K562 (cell line): ENCODE results near the gene CUX1. TPM values are rescaled to one million over a fixed set of nuclear protein-coding genes. Genes with fewer than 3 reads are reported as not detected.

ENCODE experiments used
- ATAC-seq: fragments of 200-7000 bp; cut with Tn5 transposase; 3 replicates; pipeline ENCODE4 v1.9.1; 2020; ENCODE audit warnings: moderate library complexity
- BruUV-seq: library from RNA; stranded (reverse); fragments of 400-500 nt; replicated peaks from 2 replicates; lab custom pipeline; 2021; lab: Mats Ljungman, UMichigan
- CTCF ChIA-PET: fragments of 300-600 bp; formaldehyde crosslinking; extraction: SDS; loops from one replicate; lab custom pipeline; 2021; ENCODE audit warnings: low intra/inter-chr PET ratio; lab: Yijun Ruan, JAX
- POLR2A ChIA-PET: fragments of 300-600, 350-650 bp; sonication (Branson Sonifier 250); formaldehyde crosslinking; extraction: SDS; loops from one replicate; lab custom pipeline; 2021; ENCODE audit warnings: antibody characterized with exemption, inconsistent platforms; lab: Yijun Ruan, JAX
- DNase-seq, 4 experiments: peaks; one replicate each; pipeline versions ENCODE4 v3.0.0 to v3.0.0-alpha.2; 2011 to 2018; ENCODE audit warnings: low spot score in 3 of 4, mixed read lengths in 3 of 4; ENCODE audit errors: extremely low read depth in 1 of 4
- FAIRE-seq: peaks from 2 replicates; lab custom pipeline; 2011; peaks lifted over from hg19 to GRCh38; lab: Jason Lieb, UNC
- H2AFZ ChIP-seq: 2 replicates; pipeline ENCODE4 v1.6.0; 2011; ENCODE audit warnings: low read depth, low read length, control low read depth, inconsistent platforms
- H3K27ac ChIP-seq: fragments of 200-600 bp; 3 replicates; pipeline ENCODE4 v1.8.0; 2011; ENCODE audit warnings: low read depth, mild to moderate bottlenecking, control low read depth, inconsistent platforms, low read length, moderate library complexity, mixed read lengths; ENCODE audit errors: extremely low read depth
- H3K27me3 ChIP-seq, 2 experiments: fragments of 300-600 bp in 1 of 2; 2 replicates in 1 of 2; 3 replicates in 1 of 2; pipeline versions ENCODE4 v1.6.0 to v1.8.0; 2011; ENCODE audit warnings: inconsistent platforms in 2 of 2, low read length in 2 of 2, mild to moderate bottlenecking in 1 of 2, mixed read lengths in 1 of 2, moderate library complexity in 1 of 2; ENCODE audit not compliant: control insufficient read depth in 2 of 2, insufficient read depth in 2 of 2
- H3K36me3 ChIP-seq: fragments of 300-600 bp; 3 replicates; pipeline ENCODE4 v1.8.0; 2011; ENCODE audit warnings: mild to moderate bottlenecking, low read length, inconsistent platforms; ENCODE audit not compliant: control insufficient read depth, insufficient read depth
- H3K4me1 ChIP-seq, 2 experiments: fragments of 200-600 bp in 1 of 2; replicated peaks in 1 of 2; 2 replicates in 1 of 2; 3 replicates in 1 of 2; pipeline versions ENCODE4 v1.5.1 to v1.8.0; 2011; ENCODE audit warnings: inconsistent platforms in 2 of 2, low read length in 2 of 2, mild to moderate bottlenecking in 1 of 2, mixed read lengths in 1 of 2, moderate library complexity in 1 of 2; ENCODE audit not compliant: control insufficient read depth in 2 of 2, insufficient read depth in 2 of 2
- H3K4me2 ChIP-seq: 2 replicates; pipeline ENCODE4 v1.6.1; 2011; ENCODE audit warnings: low read length, control low read depth, inconsistent platforms, mixed read lengths; ENCODE audit not compliant: insufficient read depth
- H3K4me3 ChIP-seq: fragments of 200-600 bp; sonication (generic), shearing (Covaris generic); 2 replicates; pipeline ENCODE4 v1.5.1; 2016; ENCODE audit warnings: control low read depth, inconsistent platforms
- H3K79me2 ChIP-seq: fragments of 200-600 bp; 3 replicates; pipeline ENCODE4 v1.8.0; 2011; ENCODE audit warnings: low read length, inconsistent platforms; ENCODE audit not compliant: control insufficient read depth, insufficient read depth
- H3K9ac ChIP-seq, 2 experiments: 2 replicates each; pipeline versions ENCODE4 v1.6.0 to v1.6.1; 2011; ENCODE audit warnings: low read depth in 2 of 2, low read length in 2 of 2, control low read depth in 1 of 2, inconsistent platforms in 1 of 2, mild to moderate bottlenecking in 1 of 2, mixed read lengths in 1 of 2; ENCODE audit not compliant: insufficient read depth in 1 of 2
- H3K9me1 ChIP-seq: one replicate; pipeline ENCODE4 v1.6.0; 2011; ENCODE audit warnings: inconsistent platforms, mild to moderate bottlenecking, low read length, moderate library complexity; ENCODE audit not compliant: control insufficient read depth, insufficient read depth
- H3K9me3 ChIP-seq: replicated peaks from 2 replicates; pipeline ENCODE4 v1.5.1; 2011; ENCODE audit warnings: low read depth, low read length, inconsistent platforms; ENCODE audit not compliant: control insufficient read depth, insufficient read depth
- H4K20me1 ChIP-seq: replicated peaks from 2 replicates; pipeline ENCODE4 v1.6.1; 2011; ENCODE audit warnings: low read length, inconsistent platforms, mixed read lengths; ENCODE audit not compliant: control insufficient read depth, insufficient read depth
- HNRNPUL1 ChIP-seq: fragments of 200-400 bp; formaldehyde crosslinking; IDR thresholded peaks from 2 replicates; pipeline ENCODE4 v1.6.1; 2017; ENCODE audit warnings: low read length
- KLF1 ChIP-seq: fragments of 450-650 bp; IDR thresholded peaks from 2 replicates; pipeline ENCODE4 v1.6.1; 2016; ENCODE audit warnings: missing genetic modification characterization, missing compliant biosample characterization
- PRMT5 ChIP-seq: sonication (generic); formaldehyde crosslinking; IDR thresholded peaks from 2 replicates; pipeline ENCODE4 v1.5.0; 2020; ENCODE audit warnings: missing genetic modification reagents
- SMC3 ChIP-seq: conservative IDR thresholded peaks from 2 replicates; pipeline ENCODE4 v1.6.1; 2011; ENCODE audit warnings: low read depth, low read length, improper control_type of control experiment; ENCODE audit not compliant: insufficient read depth
- ZNF507 ChIP-seq: conservative IDR thresholded peaks from 2 replicates; pipeline ENCODE4 v1.6.1; 2017; ENCODE audit warnings: missing genetic modification characterization, missing compliant biosample characterization
- WGBS: fragments of 100-300 bp; shearing (Covaris generic); methylation state at CpG from one replicate; pipeline ENCODE4 v1.1.6; 2016; ENCODE audit warnings: low coverage, mixed read lengths; ENCODE audit not compliant: insufficient coverage; ENCODE audit errors: missing lambda C conversion rate; 5-methylcytosine and 5-hydroxymethylcytosine counted together
- in situ Hi-C: fragments of 300-500 bp; cut with MboI; formaldehyde crosslinking; loops from 4 replicates; pipeline ENCODE4 v1.15.0; 2018; ENCODE audit warnings: inconsistent platforms, mixed read lengths
- intact Hi-C: fragments of 100-400 bp; cut with micrococcal nuclease; formaldehyde crosslinking; loops from 2 replicates; pipeline ENCODE4 v1.14.2; 2022
- polyA plus RNA-seq, 8 experiments: library from polyadenylated mRNA; depleted of rRNA in 4 of 8; stranded (reverse) in 5 of 8; unstranded in 3 of 8; fragments of >200 nt; fragmentation: Nextera tagmentation in 2 of 8; fragmentation: Illumina TruSeq in 1 of 8; extraction: Ambion mirVana in 2 of 8; extraction: Trizol in 1 of 8; gene quantifications; 2 replicates each; pipeline versions ENCODE4 v1.2.1 to v1.2.3, GENCODE V29; 2011 to 2014; ENCODE audit warnings: inconsistent platforms in 1 of 8, missing spikeins in 1 of 8
- total RNA-seq, 7 experiments: library from RNA; depleted of rRNA in 6 of 7; stranded (reverse); fragments of >200 nt in 6 of 7; fragmentation: Illumina TruSeq in 2 of 7; extraction: Trizol in 2 of 7; gene quantifications; 2 replicates each; pipeline versions ENCODE4 v1.2.1 to v1.2.3, GENCODE V29; 2011 to 2021; ENCODE audit warnings: low replicate concordance in 1 of 7
- TF ChIP-seq, protein P1 (sequence below): fragments of 250-450 bp; sonication (Bioruptor Pico); IDR thresholded peaks from 2 replicates; pipeline ENCODE4 v1.4.0; 2020

CUX1 gene
- total and polyA plus RNA-seq, 9 of the 15 experiments (the other 6 are each of a cell fraction or from before 2014, with no cell fraction given) = 3.6 to 55.3 (median 25.2) TPM

DNA sequence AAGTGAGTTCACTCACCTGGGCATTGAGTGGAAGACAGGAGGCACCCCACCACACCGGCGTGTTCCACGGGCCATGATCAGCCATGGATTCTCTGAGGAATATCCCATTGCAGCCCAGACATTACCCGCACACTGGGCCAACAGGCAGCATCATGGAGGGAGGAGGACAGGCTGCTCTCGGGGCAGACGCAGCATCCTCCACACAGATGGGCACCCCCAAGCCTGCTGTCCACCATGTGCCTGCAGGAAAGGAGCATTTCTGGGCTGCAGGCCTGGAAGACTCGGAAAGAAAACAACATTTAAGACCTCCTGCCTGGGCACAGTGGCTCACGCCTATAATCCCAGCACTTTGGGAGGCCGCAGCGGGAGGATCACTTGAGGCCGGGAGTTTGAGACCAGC lies 398.3 kb downstream of the CUX1 start (continued):
- TF ChIP-seq, protein P1, sequence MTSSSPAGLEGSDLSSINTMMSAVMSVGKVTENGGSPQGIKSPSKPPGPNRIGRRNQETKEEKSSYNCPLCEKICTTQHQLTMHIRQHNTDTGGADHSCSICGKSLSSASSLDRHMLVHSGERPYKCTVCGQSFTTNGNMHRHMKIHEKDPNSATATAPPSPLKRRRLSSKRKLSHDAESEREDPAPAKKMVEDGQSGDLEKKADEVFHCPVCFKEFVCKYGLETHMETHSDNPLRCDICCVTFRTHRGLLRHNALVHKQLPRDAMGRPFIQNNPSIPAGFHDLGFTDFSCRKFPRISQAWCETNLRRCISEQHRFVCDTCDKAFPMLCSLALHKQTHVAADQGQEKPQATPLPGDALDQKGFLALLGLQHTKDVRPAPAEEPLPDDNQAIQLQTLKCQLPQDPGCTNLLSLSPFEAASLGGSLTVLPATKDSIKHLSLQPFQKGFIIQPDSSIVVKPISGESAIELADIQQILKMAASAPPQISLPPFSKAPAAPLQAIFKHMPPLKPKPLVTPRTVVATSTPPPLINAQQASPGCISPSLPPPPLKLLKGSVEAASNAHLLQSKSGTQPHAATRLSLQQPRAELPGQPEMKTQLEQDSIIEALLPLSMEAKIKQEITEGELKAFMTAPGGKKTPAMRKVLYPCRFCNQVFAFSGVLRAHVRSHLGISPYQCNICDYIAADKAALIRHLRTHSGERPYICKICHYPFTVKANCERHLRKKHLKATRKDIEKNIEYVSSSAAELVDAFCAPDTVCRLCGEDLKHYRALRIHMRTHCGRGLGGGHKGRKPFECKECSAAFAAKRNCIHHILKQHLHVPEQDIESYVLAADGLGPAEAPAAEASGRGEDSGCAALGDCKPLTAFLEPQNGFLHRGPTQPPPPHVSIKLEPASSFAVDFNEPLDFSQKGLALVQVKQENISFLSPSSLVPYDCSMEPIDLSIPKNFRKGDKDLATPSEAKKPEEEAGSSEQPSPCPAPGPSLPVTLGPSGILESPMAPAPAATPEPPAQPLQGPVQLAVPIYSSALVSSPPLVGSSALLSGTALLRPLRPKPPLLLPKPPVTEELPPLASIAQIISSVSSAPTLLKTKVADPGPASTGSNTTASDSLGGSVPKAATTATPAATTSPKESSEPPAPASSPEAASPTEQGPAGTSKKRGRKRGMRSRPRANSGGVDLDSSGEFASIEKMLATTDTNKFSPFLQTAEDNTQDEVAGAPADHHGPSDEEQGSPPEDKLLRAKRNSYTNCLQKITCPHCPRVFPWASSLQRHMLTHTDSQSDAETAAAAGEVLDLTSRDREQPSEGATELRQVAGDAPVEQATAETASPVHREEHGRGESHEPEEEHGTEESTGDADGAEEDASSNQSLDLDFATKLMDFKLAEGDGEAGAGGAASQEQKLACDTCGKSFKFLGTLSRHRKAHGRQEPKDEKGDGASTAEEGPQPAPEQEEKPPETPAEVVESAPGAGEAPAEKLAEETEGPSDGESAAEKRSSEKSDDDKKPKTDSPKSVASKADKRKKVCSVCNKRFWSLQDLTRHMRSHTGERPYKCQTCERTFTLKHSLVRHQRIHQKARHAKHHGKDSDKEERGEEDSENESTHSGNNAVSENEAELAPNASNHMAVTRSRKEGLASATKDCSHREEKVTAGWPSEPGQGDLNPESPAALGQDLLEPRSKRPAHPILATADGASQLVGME (CRISPR knock-in tag) = no peak
- TF ChIP-seq, all 486 proteins: peak for 0

DNA sequence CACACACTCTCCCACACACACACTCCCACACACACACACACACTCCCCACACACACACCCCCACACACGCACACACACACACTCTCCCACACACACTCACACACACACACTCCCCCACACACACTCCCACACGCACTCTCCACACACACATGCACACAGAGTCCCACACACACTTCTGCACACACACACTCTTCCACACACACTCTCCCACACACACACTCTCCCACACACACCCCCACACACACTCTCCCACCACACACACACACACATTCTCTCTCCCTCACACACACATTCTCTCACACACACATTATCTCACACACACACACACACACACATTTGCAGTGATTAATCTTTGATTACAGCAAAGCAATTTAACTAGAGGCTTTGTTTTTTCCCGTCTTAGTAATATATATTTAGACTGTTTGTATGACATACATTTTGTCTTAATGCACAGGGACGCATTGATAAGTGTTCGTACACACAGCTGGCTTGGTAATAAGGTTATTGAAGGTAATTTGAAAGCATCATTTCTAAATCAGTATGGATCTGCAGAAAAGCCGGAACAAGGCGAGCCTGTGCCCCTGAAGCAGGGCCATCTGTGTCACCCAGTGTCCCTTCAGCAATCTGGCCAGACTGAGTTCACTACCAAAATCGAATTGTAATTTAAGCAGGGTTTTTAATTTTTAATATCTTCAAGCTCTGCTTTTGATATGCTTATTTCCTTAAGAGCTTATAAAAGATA lies 399.3 kb downstream of the CUX1 start:
- POLR2A ChIA-PET = no interaction called here
- peaks cover 14% of the 10 kb centered on the region; the same call in 2 of the 3 replicates for H3K36me3 ChIP-seq
- H3K9me1 ChIP-seq = no peaks in the 10 kb centered on the region
- H3K4me2 ChIP-seq = no peak overlapping the region
- no peak overlapping the region for H2AFZ ChIP-seq
- H3K27ac ChIP-seq = no peak overlapping the region
- no peaks in the 10 kb centered on the region for H3K27me3 ChIP-seq
- CTCF ChIA-PET = no interaction called here
- no TSS peak for BruUV-seq
- WGBS = 75% methylated on average over 7 of the region's 8 CpGs
- no peak overlapping the region for H3K4me3 ChIP-seq
- DNase-seq (no peak), FAIRE-seq (peak; percentile 6), ATAC-seq (no peak)
- peaks cover 7% of the 10 kb centered on the region; the same call in 1 of the 2 replicates for H4K20me1 ChIP-seq
- H3K4me1 ChIP-seq = no peaks in the 10 kb centered on the region; a peak in 1 of 5 replicates
- no peaks in the 10 kb centered on the region for H3K9me3 ChIP-seq
- H3K79me2 ChIP-seq = no peaks in the 10 kb centered on the region
- intact Hi-C loops (no loop called here), in situ Hi-C loops (no loop called here)
- no peak overlapping the region for H3K9ac ChIP-seq
- no peak for TF ChIP-seq ZNF507
- no peak for TF ChIP-seq PRMT5
- TF ChIP-seq KLF1 (tag) = no peak
- no peak for TF ChIP-seq HNRNPUL1
- TF ChIP-seq SMC3 = no peak
